ENCODE data around the gene IGF2BP1. TPM values are rescaled to one million over a fixed set of nuclear protein-coding genes. Genes with fewer than 3 reads are reported as not detected.
"Not testable (repeated sequence)": the region's sequence is repeated elsewhere in the genome, so short reads cannot be mapped to it uniquely, and the experiment has no call there.

The IGF2BP1 gene
- total RNA-seq, 1 donor from 2014 or later, result 6.7 TPM

- DNase-seq (ENCODE audit: low read depth), result no peak
Measured at GRCh38 chr17:48995304-48995973, 1.7 kb upstream of the IGF2BP1 start.

GRCh38 chr17:48995974-48996721 lies 1.0 kb upstream of the IGF2BP1 start:
- no peak for DNase-seq (ENCODE audit: low read depth)

DNA sequence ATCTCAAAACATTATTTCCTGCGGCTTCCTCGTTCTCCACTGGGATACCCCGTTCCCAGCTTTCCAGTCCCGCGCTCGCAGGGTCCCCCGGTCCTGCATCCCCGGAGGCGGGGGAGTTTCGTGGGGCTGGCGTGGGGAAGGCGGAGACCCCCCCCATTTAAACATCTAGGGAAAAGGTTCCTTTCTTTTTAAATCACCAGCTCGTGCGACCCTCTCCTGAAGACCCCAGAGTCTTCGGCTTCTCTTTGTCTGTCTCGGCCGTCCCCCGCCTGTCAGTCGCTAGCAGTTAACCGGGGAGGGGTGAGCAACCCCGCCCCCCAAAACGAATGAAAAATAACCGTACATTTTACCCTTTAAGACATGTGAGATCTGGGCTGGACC lies 473 bp upstream of the IGF2BP1 start:
- no peak for DNase-seq (ENCODE audit: low read depth)

GRCh38 chr17:48997827-48998586 lies 822 bp downstream of the IGF2BP1 start:
- DNase-seq (ENCODE audit: low read depth), result peak; percentile 44

DNA sequence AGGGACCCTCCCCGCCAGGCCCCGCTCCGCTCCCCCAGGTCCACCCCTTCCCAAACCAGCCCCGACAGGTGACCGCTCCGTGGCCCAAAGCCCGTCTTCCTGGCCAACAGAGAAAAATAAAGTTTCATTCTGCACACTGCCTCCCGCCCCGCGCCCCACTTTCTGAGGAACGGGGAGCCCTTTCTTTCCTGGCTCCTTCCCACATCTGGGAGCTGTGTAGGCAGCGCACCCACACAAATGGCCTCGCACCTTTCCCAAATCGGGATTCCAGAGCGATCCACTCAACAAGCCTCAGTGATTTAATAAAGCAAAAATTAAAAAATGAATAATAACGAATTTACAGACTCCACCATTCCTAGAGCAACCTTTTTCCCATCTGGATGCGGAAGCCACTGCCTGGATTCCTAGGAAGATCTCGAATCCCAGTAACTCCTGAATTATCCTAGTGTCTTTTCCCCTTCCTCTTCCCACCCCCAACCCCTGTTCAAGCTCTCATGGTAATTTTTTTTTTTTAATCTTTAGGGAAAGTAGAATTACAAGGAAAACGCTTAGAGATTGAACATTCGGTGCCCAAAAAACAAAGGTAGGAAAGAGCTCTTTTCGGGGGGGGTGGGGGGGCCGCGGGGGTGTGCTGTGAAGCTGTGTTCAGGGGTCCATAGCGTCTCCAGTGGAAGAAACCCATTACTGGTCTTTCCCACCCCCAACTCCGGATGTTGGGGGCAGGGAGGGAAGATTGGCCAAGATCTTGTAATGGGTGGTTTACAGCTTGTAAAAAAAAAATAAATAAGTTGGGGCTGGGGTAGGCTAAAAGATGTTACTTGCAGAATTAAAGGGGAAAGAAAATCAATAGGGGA lies 1.6 kb downstream of the IGF2BP1 start:
- no peak for DNase-seq (ENCODE audit: low read depth)

DNA sequence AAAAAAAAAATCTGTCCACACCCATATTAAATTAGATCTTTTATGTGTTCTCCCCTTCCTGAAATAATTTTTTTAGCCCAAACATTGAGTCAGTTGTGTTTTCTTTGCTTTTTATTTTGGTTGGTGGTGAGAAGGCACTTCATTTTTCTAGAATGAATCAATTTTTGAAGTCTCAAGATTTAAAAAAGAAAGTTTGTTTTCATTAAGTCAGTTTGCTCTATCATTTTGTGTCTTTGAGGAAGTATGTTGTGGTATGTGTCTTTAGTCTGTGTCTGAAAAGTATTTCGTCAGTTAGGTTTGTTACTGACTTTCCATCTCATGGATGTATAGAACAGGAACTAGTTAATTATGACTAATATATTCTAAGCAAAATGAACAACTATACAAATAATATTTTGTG lies 3.8 kb downstream of the IGF2BP1 start:
- DNase-seq (ENCODE audit: low read depth), result no peak

DNA sequence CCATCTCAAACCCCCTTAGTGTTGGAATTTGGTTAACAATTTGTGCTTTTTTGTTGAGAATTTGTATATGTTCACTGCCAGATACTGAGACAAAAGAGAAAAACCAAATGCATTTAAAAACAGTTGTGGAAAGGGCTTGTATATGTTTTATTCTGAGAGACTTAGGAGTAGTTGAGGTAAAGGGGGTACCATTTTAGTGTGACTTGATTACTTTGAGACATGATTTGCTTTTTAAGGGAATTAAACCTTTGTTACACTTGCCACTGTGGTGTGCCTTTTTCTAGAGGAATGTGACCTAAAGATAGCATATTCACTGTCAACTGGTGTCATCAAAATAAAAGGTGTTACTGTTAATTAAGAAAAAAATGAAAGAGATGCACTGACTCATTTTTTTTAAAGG lies 4.5 kb downstream of the IGF2BP1 start:
- no peak for DNase-seq (ENCODE audit: low read depth)

GRCh38 chr17:49002331-49002730 lies 5.1 kb downstream of the IGF2BP1 start:
- DNase-seq (ENCODE audit: low read depth), result no peak

- DNase-seq (ENCODE audit: low read depth), result no peak
Measured at GRCh38 chr17:49002766-49003165, 5.6 kb downstream of the IGF2BP1 start.

- peak; percentile 61 for DNase-seq (ENCODE audit: low read depth)
Measured at GRCh38 chr17:49003557-49004511, 6.6 kb downstream of the IGF2BP1 start.

DNA sequence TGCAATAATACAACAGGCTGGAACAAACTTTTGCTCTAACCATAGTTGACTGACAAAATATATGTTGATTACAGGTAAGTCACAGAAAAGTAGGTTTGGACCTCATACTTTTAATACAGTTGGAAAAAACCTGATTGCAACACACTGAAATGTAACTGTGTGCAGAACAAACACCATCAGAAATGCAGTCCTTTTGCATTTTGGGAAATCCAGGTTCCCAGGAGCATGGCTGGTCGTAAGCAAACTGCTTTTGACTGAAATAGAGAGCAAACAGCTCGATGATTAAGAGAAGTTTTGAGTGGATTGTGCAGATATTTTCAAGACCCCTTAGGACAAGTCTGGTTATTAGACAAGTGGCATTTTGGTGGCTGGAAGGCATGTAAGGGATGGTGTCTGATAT lies 8.0 kb downstream of the IGF2BP1 start:
- no peak for DNase-seq (ENCODE audit: low read depth)

GRCh38 chr17:49008908-49009307 lies 11.7 kb downstream of the IGF2BP1 start:
- not testable (repeated sequence) for DNase-seq (ENCODE audit: low read depth)

GRCh38 chr17:49012769-49013255 lies 15.6 kb downstream of the IGF2BP1 start:
- no peak for DNase-seq (ENCODE audit: low read depth)

DNA sequence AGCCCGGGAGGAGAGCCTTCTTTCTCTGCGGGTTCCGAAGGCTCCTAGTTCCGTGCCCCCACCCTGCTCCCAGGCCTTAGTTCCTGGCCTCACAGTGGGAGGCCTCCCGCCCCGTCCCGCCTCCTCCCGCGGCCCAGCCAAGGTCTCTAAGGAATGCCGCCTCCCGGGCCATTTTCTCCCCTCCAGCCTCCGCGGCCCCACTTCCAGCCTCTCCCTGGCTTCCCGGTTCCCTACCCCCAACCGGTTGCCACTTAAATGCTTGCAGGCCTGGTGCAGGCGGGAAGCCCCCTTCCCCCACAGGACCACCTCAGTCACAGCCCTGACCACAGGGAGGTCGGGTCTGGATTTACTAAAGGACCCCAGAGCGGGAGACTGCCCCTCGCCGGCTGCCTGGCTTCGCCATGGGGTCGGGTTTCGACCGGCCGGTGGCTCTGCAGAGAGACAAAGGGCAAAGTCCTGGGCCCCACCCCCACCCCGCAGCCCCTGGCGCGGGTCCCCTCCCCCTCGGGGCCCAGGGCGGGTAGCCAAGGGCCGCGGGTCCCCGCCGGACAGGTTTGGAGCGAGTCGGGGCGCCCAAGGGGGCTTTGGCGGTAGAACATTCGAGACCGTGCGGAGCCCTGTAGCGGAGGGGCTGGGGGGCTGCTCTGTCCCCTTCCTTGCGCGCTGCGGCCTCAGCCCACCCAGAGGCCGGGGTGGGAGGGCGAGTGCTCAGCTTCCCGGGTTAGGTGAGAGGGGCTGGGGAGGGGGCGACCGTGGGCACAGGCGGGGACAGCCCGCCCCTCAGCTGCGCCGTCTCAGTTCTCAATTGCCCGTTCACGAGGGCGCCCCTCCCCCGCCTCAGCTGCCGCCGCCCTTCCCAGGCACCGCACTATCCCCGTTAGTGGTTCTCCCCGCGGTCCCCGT lies 16.4 kb downstream of the IGF2BP1 start:
- no peak for DNase-seq (ENCODE audit: low read depth)

GRCh38 chr17:49015179-49015923 lies 18.2 kb downstream of the IGF2BP1 start:
- DNase-seq (ENCODE audit: low read depth), result no peak

- no peak for DNase-seq (ENCODE audit: low read depth)
Measured at GRCh38 chr17:49015924-49016774, 19.0 kb downstream of the IGF2BP1 start.
